Coronary artery (tissue), 2 donors: ENCODE data around the gene LTBR.

Experiments
- DNase-seq: peaks from one replicate; pipeline ENCODE4 v3.0.0-alpha.2; 2017; ENCODE audit warnings: low spot score
- H3K27ac ChIP-seq, 2 donors: fragments of 200-600 bp; sonication (generic); one replicate each; pipeline ENCODE4 v1.5.1; 2016 to 2019
- H3K4me3 ChIP-seq: fragments of 200-600 bp; sonication (generic); 2 replicates; pipeline ENCODE4 v1.5.1; 2016; ENCODE audit warnings: mild to moderate bottlenecking, moderate library complexity
- CTCF ChIP-seq: fragments of 200-600 bp; sonication (generic); IDR thresholded peaks from one replicate; pipeline ENCODE4 v1.5.1; 2019; ENCODE audit warnings: antibody characterized with exemption

LTBR gene

GRCh38 chr12:6393109-6393508 lies 9.1 kb downstream of the LTBR start:
- no peak overlapping the region for H3K4me3 ChIP-seq
- H3K27ac ChIP-seq = no peak overlapping the region
- no peak for TF ChIP-seq CTCF
- DNase-seq = no peak

GRCh38 chr12:6394398-6394797 lies 10.4 kb downstream of the LTBR start:
- no peak for TF ChIP-seq CTCF
- no peak for DNase-seq
- peak overlapping the region in 1 of 2 donors; percentile 50 for H3K27ac ChIP-seq
- no peak overlapping the region for H3K4me3 ChIP-seq

GRCh38 chr12:6396031-6396430 lies 12.1 kb downstream of the LTBR start:
- no peak for TF ChIP-seq CTCF
- DNase-seq = no peak
- Histone ChIP-seq H3K4me3 (no peak overlapping the region), H3K27ac (no peak overlapping the region)

- no peak for DNase-seq
- no peak overlapping the region for H3K27ac ChIP-seq
These were observed 16.1 kb downstream of the LTBR start for GRCh38 chr12:6399884-6400644.

GRCh38 chr12:6404390-6404789 lies 20.4 kb downstream of the LTBR start:
- no peak for TF ChIP-seq CTCF
- Histone ChIP-seq H3K4me3 (no peak overlapping the region), H3K27ac (no peak overlapping the region)
- no peak for DNase-seq

More at GRCh38 chr12:6399884-6400644, 16.1 kb downstream of the LTBR start:
- no peak overlapping the region for H3K4me3 ChIP-seq
- TF ChIP-seq CTCF = no peak

- H3K27ac ChIP-seq = no peak overlapping the region
- no peak for TF ChIP-seq CTCF
- H3K4me3 ChIP-seq = no peak overlapping the region
- no peak for DNase-seq
These were observed 22.0 kb downstream of the LTBR start for GRCh38 chr12:6405963-6406362.

- Histone ChIP-seq H3K27ac (no peak overlapping the region), H3K4me3 (no peak overlapping the region)
- DNase-seq = no peak
- TF ChIP-seq CTCF = no peak
These were observed 23.4 kb downstream of the LTBR start for GRCh38 chr12:6407236-6407954.
